Neural progenitor cell (in vitro differentiated cells): ENCODE data around the gene PITPNM3. TPM values are rescaled to one million over a fixed set of nuclear protein-coding genes. Genes with fewer than 3 reads are reported as not detected.

Experiments
- DNase-seq: peaks from one replicate; pipeline ENCODE4 v3.0.0-alpha.2; 2016; ENCODE audit warnings: low spot score
- H2AFZ ChIP-seq: fragments of 200-600 bp; sonication (generic); replicated peaks from 2 replicates; pipeline ENCODE4 v1.6.1; 2016; ENCODE audit warnings: antibody characterized with exemption
- H3F3A ChIP-seq: fragments of 200-600 bp; sonication (generic); 2 replicates; pipeline ENCODE4 v1.6.1; 2016; ENCODE audit warnings: antibody characterized with exemption, low read depth
- H3K27ac ChIP-seq: fragments of 200-600 bp; sonication (generic); 2 replicates; pipeline ENCODE4 v1.5.1; 2016; ENCODE audit warnings: mild to moderate bottlenecking
- H3K27me3 ChIP-seq: fragments of 200-600 bp; sonication (generic); 2 replicates; pipeline ENCODE4 v1.6.1; 2016; ENCODE audit warnings: mild to moderate bottlenecking, moderate library complexity
- H3K36me3 ChIP-seq: fragments of 200-600 bp; sonication (generic); 2 replicates; pipeline ENCODE4 v1.5.1; 2016
- H3K4me1 ChIP-seq: fragments of 200-600 bp; sonication (generic); 2 replicates; pipeline ENCODE4 v1.6.1; 2016; ENCODE audit warnings: mixed run types
- H3K4me2 ChIP-seq: fragments of 200-600 bp; sonication (generic); 2 replicates; pipeline ENCODE4 v1.6.1; 2016
- H3K4me3 ChIP-seq: fragments of 200-600 bp; sonication (generic); 2 replicates; pipeline ENCODE4 v1.5.1; 2016
- H3K79me2 ChIP-seq: fragments of 200-600 bp; sonication (generic); 2 replicates; pipeline ENCODE4 v1.6.1; 2016; ENCODE audit warnings: low read depth
- H3K9ac ChIP-seq: fragments of 200-600 bp; sonication (generic); 2 replicates; pipeline ENCODE4 v1.6.1; 2016
- H3K9me3 ChIP-seq: fragments of 200-600 bp; sonication (generic); 2 replicates; pipeline ENCODE4 v1.5.1; 2016; ENCODE audit warnings: low read depth
- H4K20me1 ChIP-seq: fragments of 200-600 bp; sonication (generic); 2 replicates; pipeline ENCODE4 v1.6.1; 2016; ENCODE audit warnings: low read depth
- H3K27ac Mint-ChIP-seq: 3 replicates; pipeline ENCODE4 v1.8.0; 2021; ENCODE audit warnings: mixed read lengths
- H3K27me3 Mint-ChIP-seq: 2 replicates; pipeline ENCODE4 v1.8.0; 2022; ENCODE audit warnings: low read depth, mild to moderate bottlenecking, inconsistent platforms, moderate library complexity, mixed read lengths; ENCODE audit not compliant: insufficient read depth
- H3K36me3 Mint-ChIP-seq: 3 replicates; pipeline ENCODE4 v1.8.0; 2021; ENCODE audit warnings: mixed read lengths
- H3K4me1 Mint-ChIP-seq: 3 replicates; pipeline ENCODE4 v1.8.0; 2021; ENCODE audit warnings: mixed read lengths
- H3K4me3 Mint-ChIP-seq: 3 replicates; pipeline ENCODE4 v1.8.0; 2021; ENCODE audit warnings: mild to moderate bottlenecking, moderate library complexity, mixed read lengths
- H3K9me3 Mint-ChIP-seq: 3 replicates; pipeline ENCODE4 v1.8.0; 2020; ENCODE audit warnings: mixed read lengths
- EZH2 ChIP-seq: fragments of 200-600 bp; sonication (generic); IDR thresholded peaks from 2 replicates; pipeline ENCODE4 v1.6.1; 2017; ENCODE audit warnings: antibody characterized with exemption, mild to moderate bottlenecking, moderate library complexity
- EZH2phosphoT487 ChIP-seq: fragments of 200-600 bp; sonication (generic); IDR thresholded peaks from 2 replicates; pipeline ENCODE4 v1.6.1; 2017; ENCODE audit warnings: antibody characterized with exemption
- total RNA-seq: library from RNA; depleted of rRNA; stranded (reverse); fragments of >200 nt; gene quantifications from 2 replicates; pipeline ENCODE4 v1.2.3, GENCODE V29; 2015; ENCODE audit warnings: low replicate concordance
- TF ChIP-seq, protein P1 (sequence below): fragments of 200-600 bp; sonication (generic); IDR thresholded peaks from 2 replicates; pipeline ENCODE4 v1.5.1; 2017; ENCODE audit warnings: antibody characterized with exemption, mild to moderate bottlenecking

Gene PITPNM3
- total RNA-seq, 1 donor from 2014 or later: 2.8 TPM

DNA sequence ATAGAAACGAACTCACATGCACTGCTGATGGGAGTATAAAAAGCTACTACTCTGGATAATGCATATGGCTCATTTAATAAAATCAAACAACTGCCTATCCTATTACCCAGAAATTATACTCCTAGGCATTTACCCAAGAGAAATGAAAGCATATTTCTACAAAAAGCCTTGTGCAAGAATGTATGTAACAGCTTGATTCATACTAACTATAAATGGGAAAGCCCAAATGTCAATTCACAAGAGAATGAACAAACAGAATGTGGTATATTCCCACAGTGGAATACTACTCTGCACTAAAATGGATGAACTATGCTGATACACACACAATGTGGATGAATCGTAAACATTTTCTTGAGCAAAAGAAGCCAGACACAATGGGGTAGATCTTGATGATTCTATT, 45.8 kb upstream of the PITPNM3 start:
- no peaks in the 10 kb centered on the region for H3K4me1 Mint-ChIP-seq
- no peak overlapping the region for H2AFZ ChIP-seq
- H3K27ac ChIP-seq: no peak overlapping the region
- H3K27me3 Mint-ChIP-seq: peaks cover 4% of the 10 kb centered on the region
- no peaks in the 10 kb centered on the region for H3K9me3 ChIP-seq
- H3K4me3 Mint-ChIP-seq: no peak overlapping the region
- H4K20me1 ChIP-seq: no peaks in the 10 kb centered on the region
- no peaks in the 10 kb centered on the region for H3K79me2 ChIP-seq
- TF ChIP-seq EZH2phosphoT487: no peak
- TF ChIP-seq, protein P1, sequence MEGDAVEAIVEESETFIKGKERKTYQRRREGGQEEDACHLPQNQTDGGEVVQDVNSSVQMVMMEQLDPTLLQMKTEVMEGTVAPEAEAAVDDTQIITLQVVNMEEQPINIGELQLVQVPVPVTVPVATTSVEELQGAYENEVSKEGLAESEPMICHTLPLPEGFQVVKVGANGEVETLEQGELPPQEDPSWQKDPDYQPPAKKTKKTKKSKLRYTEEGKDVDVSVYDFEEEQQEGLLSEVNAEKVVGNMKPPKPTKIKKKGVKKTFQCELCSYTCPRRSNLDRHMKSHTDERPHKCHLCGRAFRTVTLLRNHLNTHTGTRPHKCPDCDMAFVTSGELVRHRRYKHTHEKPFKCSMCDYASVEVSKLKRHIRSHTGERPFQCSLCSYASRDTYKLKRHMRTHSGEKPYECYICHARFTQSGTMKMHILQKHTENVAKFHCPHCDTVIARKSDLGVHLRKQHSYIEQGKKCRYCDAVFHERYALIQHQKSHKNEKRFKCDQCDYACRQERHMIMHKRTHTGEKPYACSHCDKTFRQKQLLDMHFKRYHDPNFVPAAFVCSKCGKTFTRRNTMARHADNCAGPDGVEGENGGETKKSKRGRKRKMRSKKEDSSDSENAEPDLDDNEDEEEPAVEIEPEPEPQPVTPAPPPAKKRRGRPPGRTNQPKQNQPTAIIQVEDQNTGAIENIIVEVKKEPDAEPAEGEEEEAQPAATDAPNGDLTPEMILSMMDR: no peak
- no peak for TF ChIP-seq EZH2
- H3K36me3 ChIP-seq: peaks cover 11% of the 10 kb centered on the region
- H3K4me1 ChIP-seq: no peaks in the 10 kb centered on the region
- no peaks in the 10 kb centered on the region for H3K9me3 Mint-ChIP-seq
- H3K27me3 ChIP-seq: no peaks in the 10 kb centered on the region
- H3K4me3 ChIP-seq: no peak overlapping the region
- no peaks in the 10 kb centered on the region for H3F3A ChIP-seq
- no peak for DNase-seq
- H3K9ac ChIP-seq: no peak overlapping the region
- peaks cover 24% of the 10 kb centered on the region for H3K36me3 Mint-ChIP-seq
- H3K4me2 ChIP-seq: no peak overlapping the region
- H3K27ac Mint-ChIP-seq: no peak overlapping the region

DNA sequence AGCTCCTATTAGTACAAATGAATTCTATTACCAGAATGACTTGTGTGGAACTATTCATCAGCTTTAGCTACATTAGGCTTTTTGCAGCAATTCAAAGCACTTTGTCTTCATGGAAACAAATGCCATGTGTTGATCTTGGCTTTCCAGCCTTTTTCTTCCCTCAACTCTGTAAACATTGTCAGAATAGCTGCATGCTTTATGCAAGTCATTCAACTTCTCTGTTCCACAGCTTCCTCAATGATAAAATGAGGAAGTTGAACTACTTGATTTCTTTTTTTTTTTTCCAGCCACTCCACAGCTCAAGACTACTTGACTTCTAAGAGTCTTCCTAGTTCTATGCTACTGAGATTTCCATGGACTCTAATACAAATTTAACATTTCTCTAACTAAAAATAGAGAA, 43.0 kb upstream of the PITPNM3 start:
- Histone ChIP-seq H3K4me1 (no peaks in the 10 kb centered on the region), H3K27ac (no peak overlapping the region), H3F3A (no peaks in the 10 kb centered on the region), H4K20me1 (no peaks in the 10 kb centered on the region), H3K4me2 (no peak overlapping the region), H3K4me3 (no peak overlapping the region), H3K9ac (no peak overlapping the region), H2AFZ (no peak overlapping the region), H3K79me2 (no peaks in the 10 kb centered on the region), H3K36me3 (peaks cover 18% of the 10 kb centered on the region), H3K27me3 (no peaks in the 10 kb centered on the region), H3K9me3 (no peaks in the 10 kb centered on the region)
- DNase-seq: no peak
- Mint-ChIP-seq H3K4me1 (no peaks in the 10 kb centered on the region), H3K36me3 (peaks cover 22% of the 10 kb centered on the region), H3K9me3 (no peaks in the 10 kb centered on the region), H3K27me3 (no peaks in the 10 kb centered on the region), H3K4me3 (no peak overlapping the region), H3K27ac (no peak overlapping the region)
- TF ChIP-seq EZH2phosphoT487 (no peak), EZH2 (no peak)
- TF ChIP-seq, protein P1: no peak

DNA sequence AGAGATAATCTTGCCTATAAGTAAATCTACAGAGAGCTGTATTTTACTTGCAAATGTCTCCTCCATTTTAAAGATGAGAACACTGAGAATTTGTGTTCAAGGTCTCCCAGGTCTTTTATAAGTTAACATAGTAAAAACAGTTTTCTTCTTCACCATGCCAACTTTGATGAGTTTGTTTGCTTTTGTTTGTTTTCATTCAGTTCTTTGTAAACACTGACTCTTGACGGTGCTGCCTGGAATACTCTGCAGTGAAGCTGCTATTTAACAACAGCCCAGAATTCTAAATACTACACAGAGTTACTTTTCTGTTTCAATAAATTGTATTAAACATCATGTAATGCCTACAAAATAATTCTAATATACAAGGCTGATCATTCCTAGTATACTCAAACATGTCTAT, 41.4 kb upstream of the PITPNM3 start:
- no peak overlapping the region for H3K27ac Mint-ChIP-seq
- TF ChIP-seq, protein P1: no peak
- TF ChIP-seq EZH2phosphoT487 (no peak), EZH2 (no peak)
- peaks cover 24% of the 10 kb centered on the region for H3K36me3 ChIP-seq

More for the DNA sequence above, 41.4 kb upstream of the PITPNM3 start:
- Histone ChIP-seq H3K27ac (no peak overlapping the region), H3K9me3 (no peaks in the 10 kb centered on the region), H3K27me3 (no peaks in the 10 kb centered on the region), H3K4me3 (no peak overlapping the region), H3K4me2 (no peak overlapping the region), H3K4me1 (no peaks in the 10 kb centered on the region), H2AFZ (no peak overlapping the region), H3K79me2 (no peaks in the 10 kb centered on the region), H3K9ac (no peak overlapping the region), H4K20me1 (no peaks in the 10 kb centered on the region), H3F3A (no peaks in the 10 kb centered on the region)
- no peaks in the 10 kb centered on the region for H3K27me3 Mint-ChIP-seq
- no peaks in the 10 kb centered on the region for H3K4me1 Mint-ChIP-seq
- peaks cover 30% of the 10 kb centered on the region for H3K36me3 Mint-ChIP-seq
- no peaks in the 10 kb centered on the region for H3K9me3 Mint-ChIP-seq
- no peak for DNase-seq
- H3K4me3 Mint-ChIP-seq: no peak overlapping the region
